Measurements from ENCODE around the gene RHO.

GRCh38 chr3:129572603-129573002 is 44.2 kb downstream of the RHO start:
- TF ChIP-seq CTCF (IDR thresholded peaks at IDR 0.05) (no peak), POLR2A (IDR thresholded peaks at IDR 0.05) (no peak)

Data from gastroesophageal sphincter (tissue), 3 donors.